HG02973 (cell line): ENCODE measurements around the gene ELL2.
"Not testable (repeated sequence)": the region's sequence is repeated elsewhere in the genome, so short reads cannot be mapped to it uniquely, and the experiment has no call there.

Experiments used
- ATAC-seq: cut with Tn5 transposase; IDR thresholded peaks from one replicate; pipeline ENCODE4 v1.9.1; 2021; ENCODE audit warnings: moderate library complexity; ENCODE audit not compliant: unreplicated experiment

Gene ELL2

GRCh38 chr5:95841914-95842812 lies 119.5 kb downstream of the ELL2 start:
- no peak for ATAC-seq

- no peak for ATAC-seq
These were observed 120.5 kb downstream of the ELL2 start for GRCh38 chr5:95840956-95841705.

GRCh38 chr5:95839658-95840057 lies 122.0 kb downstream of the ELL2 start:
- no peak for ATAC-seq

- no peak for ATAC-seq
These were observed 123.1 kb downstream of the ELL2 start for GRCh38 chr5:95838556-95838955.

GRCh38 chr5:95838001-95838520 lies 123.6 kb downstream of the ELL2 start:
- no peak for ATAC-seq

GRCh38 chr5:95837492-95837891 lies 124.2 kb downstream of the ELL2 start:
- no peak for ATAC-seq

- not testable (repeated sequence) for ATAC-seq
These were observed 124.7 kb downstream of the ELL2 start for GRCh38 chr5:95836971-95837370.

- peak; percentile 26 for ATAC-seq
These were observed 125.1 kb downstream of the ELL2 start for GRCh38 chr5:95836544-95836943.

- ATAC-seq: no peak
These were observed 125.8 kb downstream of the ELL2 start for GRCh38 chr5:95835682-95836385.
